Neural progenitor cell (in vitro differentiated cells): Measurements from ENCODE around the gene CCDC15. TPM values are rescaled to one million over a fixed set of nuclear protein-coding genes. Genes with fewer than 3 reads are reported as not detected.

Experiments
- DNase-seq: peaks from one replicate; pipeline ENCODE4 v3.0.0-alpha.2; 2016; ENCODE audit warnings: low spot score
- H2AFZ ChIP-seq: fragments of 200-600 bp; sonication (generic); replicated peaks from 2 replicates; pipeline ENCODE4 v1.6.1; 2016; ENCODE audit warnings: antibody characterized with exemption
- H3F3A ChIP-seq: fragments of 200-600 bp; sonication (generic); 2 replicates; pipeline ENCODE4 v1.6.1; 2016; ENCODE audit warnings: antibody characterized with exemption, low read depth
- H3K27ac ChIP-seq: fragments of 200-600 bp; sonication (generic); 2 replicates; pipeline ENCODE4 v1.5.1; 2016; ENCODE audit warnings: mild to moderate bottlenecking
- H3K27me3 ChIP-seq: fragments of 200-600 bp; sonication (generic); 2 replicates; pipeline ENCODE4 v1.6.1; 2016; ENCODE audit warnings: mild to moderate bottlenecking, moderate library complexity
- H3K36me3 ChIP-seq: fragments of 200-600 bp; sonication (generic); 2 replicates; pipeline ENCODE4 v1.5.1; 2016
- H3K4me1 ChIP-seq: fragments of 200-600 bp; sonication (generic); 2 replicates; pipeline ENCODE4 v1.6.1; 2016; ENCODE audit warnings: mixed run types
- H3K4me2 ChIP-seq: fragments of 200-600 bp; sonication (generic); 2 replicates; pipeline ENCODE4 v1.6.1; 2016
- H3K4me3 ChIP-seq: fragments of 200-600 bp; sonication (generic); 2 replicates; pipeline ENCODE4 v1.5.1; 2016
- H3K79me2 ChIP-seq: fragments of 200-600 bp; sonication (generic); 2 replicates; pipeline ENCODE4 v1.6.1; 2016; ENCODE audit warnings: low read depth
- H3K9ac ChIP-seq: fragments of 200-600 bp; sonication (generic); 2 replicates; pipeline ENCODE4 v1.6.1; 2016
- H3K9me3 ChIP-seq: fragments of 200-600 bp; sonication (generic); 2 replicates; pipeline ENCODE4 v1.5.1; 2016; ENCODE audit warnings: low read depth
- H4K20me1 ChIP-seq: fragments of 200-600 bp; sonication (generic); 2 replicates; pipeline ENCODE4 v1.6.1; 2016; ENCODE audit warnings: low read depth
- H3K27ac Mint-ChIP-seq: 3 replicates; pipeline ENCODE4 v1.8.0; 2021; ENCODE audit warnings: mixed read lengths
- H3K27me3 Mint-ChIP-seq: 2 replicates; pipeline ENCODE4 v1.8.0; 2022; ENCODE audit warnings: low read depth, mild to moderate bottlenecking, inconsistent platforms, moderate library complexity, mixed read lengths; ENCODE audit not compliant: insufficient read depth
- H3K36me3 Mint-ChIP-seq: 3 replicates; pipeline ENCODE4 v1.8.0; 2021; ENCODE audit warnings: mixed read lengths
- H3K4me1 Mint-ChIP-seq: 3 replicates; pipeline ENCODE4 v1.8.0; 2021; ENCODE audit warnings: mixed read lengths
- H3K4me3 Mint-ChIP-seq: 3 replicates; pipeline ENCODE4 v1.8.0; 2021; ENCODE audit warnings: mild to moderate bottlenecking, moderate library complexity, mixed read lengths
- H3K9me3 Mint-ChIP-seq: 3 replicates; pipeline ENCODE4 v1.8.0; 2020; ENCODE audit warnings: mixed read lengths
- EZH2 ChIP-seq: fragments of 200-600 bp; sonication (generic); IDR thresholded peaks from 2 replicates; pipeline ENCODE4 v1.6.1; 2017; ENCODE audit warnings: antibody characterized with exemption, mild to moderate bottlenecking, moderate library complexity
- EZH2phosphoT487 ChIP-seq: fragments of 200-600 bp; sonication (generic); IDR thresholded peaks from 2 replicates; pipeline ENCODE4 v1.6.1; 2017; ENCODE audit warnings: antibody characterized with exemption
- total RNA-seq: library from RNA; depleted of rRNA; stranded (reverse); fragments of >200 nt; gene quantifications from 2 replicates; pipeline ENCODE4 v1.2.3, GENCODE V29; 2015; ENCODE audit warnings: low replicate concordance
- TF ChIP-seq, protein P1 (sequence below): fragments of 200-600 bp; sonication (generic); IDR thresholded peaks from 2 replicates; pipeline ENCODE4 v1.5.1; 2017; ENCODE audit warnings: antibody characterized with exemption, mild to moderate bottlenecking

CCDC15 gene
- total RNA-seq, 1 donor from 2014 or later: 11.2 TPM

DNA sequence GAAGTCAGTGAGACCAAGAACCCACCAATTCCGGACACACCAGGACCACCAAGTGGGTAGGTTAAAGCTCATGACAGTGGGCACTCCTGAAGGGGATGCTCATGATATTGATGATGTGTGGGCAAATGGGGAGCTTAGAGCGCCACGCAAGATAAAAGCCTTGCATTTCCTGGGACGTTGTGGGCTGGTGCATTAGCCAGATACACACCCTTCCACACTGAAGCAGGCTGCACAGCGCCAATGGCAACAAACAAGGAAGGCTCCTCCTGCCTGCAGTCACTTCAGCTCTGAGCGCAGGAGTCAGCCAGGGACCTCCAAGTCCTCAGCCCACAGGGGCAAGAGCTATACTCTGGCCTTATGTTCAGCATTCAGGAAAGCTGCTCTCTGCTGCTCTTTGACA, 136.8 kb downstream of the CCDC15 start:
- H3K36me3 Mint-ChIP-seq: peaks cover 8% of the 10 kb centered on the region
- H3K27me3 Mint-ChIP-seq: peaks cover 7% of the 10 kb centered on the region
- H3F3A ChIP-seq: peaks cover 22% of the 10 kb centered on the region
- TF ChIP-seq EZH2phosphoT487: no peak
- TF ChIP-seq, protein P1, sequence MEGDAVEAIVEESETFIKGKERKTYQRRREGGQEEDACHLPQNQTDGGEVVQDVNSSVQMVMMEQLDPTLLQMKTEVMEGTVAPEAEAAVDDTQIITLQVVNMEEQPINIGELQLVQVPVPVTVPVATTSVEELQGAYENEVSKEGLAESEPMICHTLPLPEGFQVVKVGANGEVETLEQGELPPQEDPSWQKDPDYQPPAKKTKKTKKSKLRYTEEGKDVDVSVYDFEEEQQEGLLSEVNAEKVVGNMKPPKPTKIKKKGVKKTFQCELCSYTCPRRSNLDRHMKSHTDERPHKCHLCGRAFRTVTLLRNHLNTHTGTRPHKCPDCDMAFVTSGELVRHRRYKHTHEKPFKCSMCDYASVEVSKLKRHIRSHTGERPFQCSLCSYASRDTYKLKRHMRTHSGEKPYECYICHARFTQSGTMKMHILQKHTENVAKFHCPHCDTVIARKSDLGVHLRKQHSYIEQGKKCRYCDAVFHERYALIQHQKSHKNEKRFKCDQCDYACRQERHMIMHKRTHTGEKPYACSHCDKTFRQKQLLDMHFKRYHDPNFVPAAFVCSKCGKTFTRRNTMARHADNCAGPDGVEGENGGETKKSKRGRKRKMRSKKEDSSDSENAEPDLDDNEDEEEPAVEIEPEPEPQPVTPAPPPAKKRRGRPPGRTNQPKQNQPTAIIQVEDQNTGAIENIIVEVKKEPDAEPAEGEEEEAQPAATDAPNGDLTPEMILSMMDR: no peak
- no peak for TF ChIP-seq EZH2
- H2AFZ ChIP-seq: no peak overlapping the region
- no peak overlapping the region for H3K27ac ChIP-seq
- H3K4me2 ChIP-seq: no peak overlapping the region
- H3K9me3 ChIP-seq: no peaks in the 10 kb centered on the region
- H3K79me2 ChIP-seq: no peaks in the 10 kb centered on the region
- no peaks in the 10 kb centered on the region for H4K20me1 ChIP-seq
- no peak overlapping the region for H3K27ac Mint-ChIP-seq
- H3K9ac ChIP-seq: no peak overlapping the region
- no peak for DNase-seq
- peaks cover 21% of the 10 kb centered on the region for H3K4me1 ChIP-seq
- no peaks in the 10 kb centered on the region for H3K9me3 Mint-ChIP-seq
- peaks cover 33% of the 10 kb centered on the region for H3K4me1 Mint-ChIP-seq
- no peaks in the 10 kb centered on the region for H3K27me3 ChIP-seq
- H3K4me3 Mint-ChIP-seq: no peak overlapping the region
- peaks cover 3% of the 10 kb centered on the region for H3K36me3 ChIP-seq
- no peak overlapping the region for H3K4me3 ChIP-seq

Other genes with a start within 250 kb of the CCDC15 start
- 0.39 and 7.5 TPM in 2 replicates for gene NRGN, start 214.3 kb upstream of the CCDC15 start, total RNA-seq
- gene VSIG2, start 201.9 kb upstream of the CCDC15 start, total RNA-seq: not detected in 2 replicates
- 0.26 and 0.81 TPM in 2 replicates for gene ESAM, start 191.9 kb upstream of the CCDC15 start, total RNA-seq
- 35.8 and 41.9 TPM in 2 replicates for gene MSANTD2, start 153.8 kb upstream of the CCDC15 start, total RNA-seq
- gene ROBO3, start 88.8 kb upstream of the CCDC15 start, total RNA-seq: 12.6 and 30.7 TPM in 2 replicates
- not detected in 2 replicates for gene ROBO4, start 56.3 kb upstream of the CCDC15 start, total RNA-seq
- gene HEPN1, start 35.0 kb upstream of the CCDC15 start, total RNA-seq: not detected in 2 replicates
- gene HEPACAM, start 18.2 kb upstream of the CCDC15 start, total RNA-seq: not detected in 2 replicates
- gene SLC37A2, start 109.1 kb downstream of the CCDC15 start, total RNA-seq: 1.4 and 3.3 TPM in 2 replicates
- 44.1 and 47.9 TPM in 2 replicates for gene TMEM218, start 157.4 kb downstream of the CCDC15 start, total RNA-seq
- gene PKNOX2, start 210.5 kb downstream of the CCDC15 start, total RNA-seq: 4.3 and 7.2 TPM in 2 replicates